Keratinocyte (primary cell): Measurements from ENCODE around the gene RNF169. TPM values are rescaled to one million over a fixed set of nuclear protein-coding genes. Genes with fewer than 3 reads are reported as not detected.

Source experiments
- DNase-seq: peaks from one replicate; pipeline ENCODE4 v3.0.0-alpha.2; 2011; ENCODE audit warnings: low read depth, missing footprints, low spot score
- FAIRE-seq: peaks from 2 replicates; lab custom pipeline; 2011; peaks lifted over from hg19 to GRCh38; lab: Jason Lieb, UNC
- H2AFZ ChIP-seq: 2 replicates; pipeline ENCODE4 v1.6.0; 2012; ENCODE audit warnings: low read length, control low read depth, inconsistent platforms; ENCODE audit not compliant: control insufficient read depth
- H3K27ac ChIP-seq: 2 replicates; pipeline ENCODE4 v1.5.1; 2011; ENCODE audit warnings: low read length; ENCODE audit not compliant: control insufficient read depth, insufficient read depth
- H3K27me3 ChIP-seq: 3 replicates; pipeline ENCODE4 v1.6.0; 2011; ENCODE audit warnings: low read length; ENCODE audit not compliant: control insufficient read depth, insufficient read depth; ENCODE audit errors: extremely low read depth
- H3K36me3 ChIP-seq, 2 experiments: 2 replicates in 1 of 2; 3 replicates in 1 of 2; pipeline ENCODE4 v1.5.1; 2011; ENCODE audit warnings: low read length in 2 of 2, mild to moderate bottlenecking in 1 of 2; ENCODE audit not compliant: control insufficient read depth in 2 of 2, insufficient read depth in 2 of 2; ENCODE audit errors: extremely low read depth in 1 of 2
- H3K4me1 ChIP-seq: 3 replicates; pipeline ENCODE4 v1.5.1; 2011; ENCODE audit warnings: low read length; ENCODE audit not compliant: control insufficient read depth, insufficient read depth; ENCODE audit errors: extremely low read depth
- H3K4me2 ChIP-seq: 3 replicates; pipeline ENCODE4 v1.6.0; 2011; ENCODE audit warnings: low read depth, low read length; ENCODE audit not compliant: control insufficient read depth, insufficient read depth; ENCODE audit errors: extremely low read depth
- H3K4me3 ChIP-seq, 3 experiments: fragments of 200-600 bp in 1 of 3; sonication (generic) in 1 of 3; 2 replicates in 2 of 3; 3 replicates in 1 of 3; pipeline ENCODE4 v1.5.1; 2011 to 2016; ENCODE audit warnings: low read length in 3 of 3, mild to moderate bottlenecking in 3 of 3, control low read depth in 2 of 3, inconsistent platforms in 1 of 3, low read depth in 1 of 3, mixed read lengths in 1 of 3, mixed run types in 1 of 3, moderate library complexity in 1 of 3; ENCODE audit not compliant: control insufficient read depth in 2 of 3, insufficient read depth in 2 of 3; ENCODE audit errors: extremely low read depth in 1 of 3
- H3K79me2 ChIP-seq: 2 replicates; pipeline ENCODE4 v1.6.0; 2012; ENCODE audit warnings: low read length; ENCODE audit not compliant: control insufficient read depth, insufficient read depth
- H3K9ac ChIP-seq: 3 replicates; pipeline ENCODE4 v1.6.0; 2011; ENCODE audit warnings: low read length; ENCODE audit not compliant: control insufficient read depth, insufficient read depth; ENCODE audit errors: extremely low read depth
- H3K9me1 ChIP-seq: 3 replicates; pipeline ENCODE4 v1.6.0; 2011; ENCODE audit warnings: low read length; ENCODE audit not compliant: control insufficient read depth, insufficient read depth; ENCODE audit errors: extremely low read depth
- H3K9me3 ChIP-seq: 2 replicates; pipeline ENCODE4 v1.5.1; 2012; ENCODE audit warnings: low read depth, low read length; ENCODE audit not compliant: control insufficient read depth
- H4K20me1 ChIP-seq: 3 replicates; pipeline ENCODE4 v1.6.0; 2011; ENCODE audit warnings: low read length; ENCODE audit not compliant: control insufficient read depth, insufficient read depth; ENCODE audit errors: extremely low read depth
- CTCF ChIP-seq, 3 experiments: IDR thresholded peaks in 1 of 3; conservative IDR thresholded peaks in 1 of 3; optimal IDR thresholded peaks in 1 of 3; 2 replicates in 2 of 3; 3 replicates in 1 of 3; pipeline versions ENCODE3 to v1.5.1; 2011; ENCODE audit warnings: low read length in 3 of 3, mild to moderate bottlenecking in 3 of 3, moderate library complexity in 2 of 3, control low read depth in 1 of 3, inconsistent platforms in 1 of 3; ENCODE audit not compliant: insufficient read depth in 2 of 3; ENCODE audit errors: extremely low read depth in 1 of 3
- EZH2 ChIP-seq: IDR thresholded peaks from one replicate; pipeline ENCODE4 v1.6.1; 2012; ENCODE audit warnings: inconsistent platforms, mild to moderate bottlenecking, low read length, moderate library complexity
- dilution Hi-C: fragments of 300-500 bp; cut with MboI; formaldehyde crosslinking; loops from one replicate; pipeline ENCODE4 v1.7.0; 2020; ENCODE audit warnings: low sequenced_read_pairs; ENCODE audit not compliant: extremely low pct_ligation_motif_present
- polyA plus RNA-seq, 5 experiments: library from polyadenylated mRNA; depleted of rRNA in 3 of 5; stranded (reverse) in 3 of 5; stranded (forward) in 1 of 5; unstranded in 1 of 5; fragments of >200 nt; gene quantifications; 1 replicate in 1 of 5; 2 replicates in 3 of 5; 3 replicates in 1 of 5; pipeline versions ENCODE4 v1.2.1 to v1.2.3, GENCODE V29; 2011 to 2012; ENCODE audit warnings: missing spikeins in 2 of 5, low read depth in 1 of 5, low replicate concordance in 1 of 5

Gene RNF169
- polyA plus RNA-seq, 1 donor (not counting 4 experiments of a cell fraction or from before 2014, with no cell fraction given), result 8.9 TPM

GRCh38 chr11:74736031-74736430, 12.6 kb upstream of the RNF169 start:
- Histone ChIP-seq H3K36me3 (no peaks in the 10 kb centered on the region), H3K4me2 (no peak overlapping the region), H3K9me1 (no peaks in the 10 kb centered on the region), H2AFZ (no peak overlapping the region), H3K9ac (no peak overlapping the region), H3K79me2 (no peaks in the 10 kb centered on the region), H3K27me3 (peaks cover 24% of the 10 kb centered on the region), H4K20me1 (no peaks in the 10 kb centered on the region), H3K4me3 (no peak overlapping the region), H3K4me1 (no peaks in the 10 kb centered on the region), H3K9me3 (no peaks in the 10 kb centered on the region), H3K27ac (no peak overlapping the region)
- dilution Hi-C loops, result no loop called here
- FAIRE-seq, result no peak
- no peak for TF ChIP-seq CTCF (optimal IDR thresholded peaks at IDR 0.05 in 1 of 3, IDR thresholded peaks at IDR 0.05 in 1 of 3, conservative IDR thresholded peaks at IDR 0.05 in 1 of 3; ENCODE audit: extremely low read depth in 1 of 3, insufficient read depth in 2 of 3, low read length in 3 of 3)
- TF ChIP-seq EZH2, result no peak
- DNase-seq, result no peak

DNA sequence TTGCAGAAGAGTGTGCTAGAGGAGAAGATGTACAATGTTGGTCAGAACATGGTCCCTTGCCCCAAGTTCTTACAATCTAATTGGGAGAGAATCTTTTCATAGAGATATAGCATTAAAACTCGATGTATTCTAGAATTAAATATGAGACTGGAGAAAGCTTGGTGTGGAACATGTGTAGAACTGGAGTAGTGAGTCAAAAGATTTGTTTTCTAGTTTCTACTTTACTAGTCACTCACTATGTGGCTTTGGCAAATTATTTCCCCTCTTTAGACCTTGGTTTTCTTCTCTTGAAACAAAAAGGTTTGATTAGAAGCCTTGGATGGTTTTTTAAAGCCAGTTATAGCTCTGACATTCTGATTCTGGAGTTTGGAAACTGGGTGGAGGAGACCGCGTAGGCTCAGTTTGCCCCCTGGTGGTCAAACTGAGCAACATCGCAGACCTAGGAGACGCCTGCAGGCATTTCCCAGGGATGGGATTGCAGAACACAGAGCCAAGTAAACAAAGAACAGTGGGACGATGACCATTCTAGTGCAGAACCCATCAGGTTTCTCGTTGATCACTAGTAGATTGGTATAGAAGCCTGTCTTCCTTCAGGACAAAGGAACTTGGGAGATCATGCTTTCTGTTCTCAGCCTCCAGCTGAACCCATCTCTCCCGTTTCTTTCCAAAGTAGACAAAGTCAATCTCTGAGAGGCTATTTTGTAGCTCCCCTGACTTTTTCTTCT, 8.9 kb upstream of the RNF169 start:
- no peaks in the 10 kb centered on the region for H3K36me3 ChIP-seq
- H3K9ac ChIP-seq, result no peak overlapping the region
- H3K4me2 ChIP-seq, result no peak overlapping the region
- DNase-seq (no peak), FAIRE-seq (peak; percentile 53)
- H3K27me3 ChIP-seq, result no peaks in the 10 kb centered on the region
- no peak overlapping the region for H3K4me3 ChIP-seq
- dilution Hi-C loops, result no loop called here
- H3K79me2 ChIP-seq, result no peaks in the 10 kb centered on the region
- H3K4me1 ChIP-seq, result no peaks in the 10 kb centered on the region
- no peak overlapping the region for H3K27ac ChIP-seq
- TF ChIP-seq EZH2, result no peak
- peak; percentile 79 to 94 (median 88) for TF ChIP-seq CTCF (optimal IDR thresholded peaks at IDR 0.05 in 1 of 3, IDR thresholded peaks at IDR 0.05 in 1 of 3, conservative IDR thresholded peaks at IDR 0.05 in 1 of 3; ENCODE audit: extremely low read depth in 1 of 3, insufficient read depth in 2 of 3, low read length in 3 of 3)
- H2AFZ ChIP-seq, result no peak overlapping the region
- H4K20me1 ChIP-seq, result no peaks in the 10 kb centered on the region
- H3K9me1 ChIP-seq, result no peaks in the 10 kb centered on the region
- no peaks in the 10 kb centered on the region for H3K9me3 ChIP-seq
